H1 (cell line): ENCODE data around the gene OR2T12. TPM values are rescaled to one million over a fixed set of nuclear protein-coding genes. Genes with fewer than 3 reads are reported as not detected.

Experiments
- CTCF ChIA-PET: fragments of 300-600 bp; sonication (Branson Sonifier 250); formaldehyde crosslinking; loops from one replicate; lab custom pipeline; 2021; ENCODE audit not compliant: partially characterized antibody; lab: Charles Lee
- POLR2A ChIA-PET: fragments of 300-600 bp; sonication (Branson Sonifier 250); formaldehyde crosslinking; loops from one replicate; lab custom pipeline; 2021; ENCODE audit warnings: inconsistent platforms; ENCODE audit not compliant: partially characterized antibody; lab: Charles Lee
- DNase-seq, 2 experiments: peaks; one replicate each; pipeline versions ENCODE4 v3.0.0 to v3.0.0-alpha.2; 2010 to 2022; ENCODE audit warnings: low spot score in 2 of 2, low read depth in 1 of 2, mixed read lengths in 1 of 2
- FAIRE-seq: peaks from 2 replicates; lab custom pipeline; 2011; peaks lifted over from hg19 to GRCh38; lab: Jason Lieb, UNC
- H2AFZ ChIP-seq: 2 replicates; pipeline ENCODE4 v1.8.1; 2012; ENCODE audit warnings: low read length, inconsistent platforms
- H2AK5ac ChIP-seq: 2 replicates; pipeline ENCODE4 v1.6.1; 2013; ENCODE audit warnings: low read depth, low read length
- H2BK120ac ChIP-seq: replicated peaks from 2 replicates; pipeline ENCODE3; 2013; ENCODE audit warnings: low read depth, low read length, inconsistent platforms
- H2BK12ac ChIP-seq: 2 replicates; pipeline ENCODE4 v1.6.1; 2013; ENCODE audit warnings: low read depth, low read length
- H2BK15ac ChIP-seq: 2 replicates; pipeline ENCODE4 v1.6.1; 2013; ENCODE audit warnings: low read length
- H2BK20ac ChIP-seq: 2 replicates; pipeline ENCODE4 v1.6.1; 2013; ENCODE audit warnings: low read length
- H2BK5ac ChIP-seq: 2 replicates; pipeline ENCODE4 v1.6.1; 2013; ENCODE audit warnings: low read depth, low read length
- H3K14ac ChIP-seq: 2 replicates; pipeline ENCODE4 v1.6.1; 2013; ENCODE audit warnings: inconsistent platforms; ENCODE audit not compliant: insufficient read length
- H3K18ac ChIP-seq: 2 replicates; pipeline ENCODE4 v1.6.1; 2013; ENCODE audit warnings: low read length; ENCODE audit errors: extremely low read depth
- H3K23ac ChIP-seq: 2 replicates; pipeline ENCODE4 v1.6.1; 2013; ENCODE audit warnings: inconsistent platforms; ENCODE audit not compliant: insufficient read length
- H3K23me2 ChIP-seq: 2 replicates; pipeline ENCODE4 v1.6.1; 2013; ENCODE audit warnings: low read depth, low read length
- H3K27ac ChIP-seq: 2 replicates; pipeline ENCODE4 v1.6.1; 2011; ENCODE audit warnings: low read depth, low read length, inconsistent platforms
- H3K27me3 ChIP-seq, 4 experiments: replicated peaks in 1 of 4; 1 replicate in 1 of 4; 2 replicates in 3 of 4; pipeline versions ENCODE4 v1.6.1 to v1.8.1; 2011 to 2013; ENCODE audit warnings: low read length in 3 of 4, mild to moderate bottlenecking in 3 of 4, inconsistent platforms in 2 of 4, mixed read lengths in 2 of 4, moderate library complexity in 1 of 4; ENCODE audit not compliant: control insufficient read depth in 3 of 4, insufficient read depth in 3 of 4; ENCODE audit errors: extremely low read depth in 1 of 4
- H3K36me3 ChIP-seq, 4 experiments: 2 replicates each; pipeline versions ENCODE4 v1.6.1 to v1.8.1; 2011 to 2013; ENCODE audit warnings: mild to moderate bottlenecking in 4 of 4, low read length in 3 of 4, moderate library complexity in 2 of 4, control low read depth in 1 of 4, inconsistent platforms in 1 of 4; ENCODE audit not compliant: insufficient read depth in 4 of 4, control insufficient read depth in 2 of 4
- H3K4ac ChIP-seq: replicated peaks from 2 replicates; pipeline ENCODE3; 2013; ENCODE audit warnings: low read length, low read depth, mixed read lengths, inconsistent platforms; ENCODE audit not compliant: insufficient read length
- H3K4me1 ChIP-seq, 4 experiments: replicated peaks in 1 of 4; 1 replicate in 1 of 4; 2 replicates in 3 of 4; pipeline versions ENCODE4 v1.6.1 to v1.8.1; 2011 to 2013; ENCODE audit warnings: low read length in 3 of 4, inconsistent platforms in 2 of 4, mixed read lengths in 1 of 4; ENCODE audit not compliant: insufficient read depth in 4 of 4, control insufficient read depth in 3 of 4
- H3K4me2 ChIP-seq, 2 experiments: 2 replicates each; pipeline versions ENCODE4 v1.6.1 to v1.8.1; 2011 to 2013; ENCODE audit warnings: low read depth in 2 of 2, low read length in 2 of 2, control low read depth in 1 of 2, inconsistent platforms in 1 of 2, mild to moderate bottlenecking in 1 of 2; ENCODE audit not compliant: insufficient read depth in 1 of 2
- H3K4me3 ChIP-seq, 4 experiments: fragments of 200-600, 300-600 bp in 1 of 4; sonication (generic), shearing (Covaris generic), sonication (Bioruptor Twin) in 1 of 4; 2 replicates each; pipeline versions ENCODE4 v1.5.1 to v1.8.1; 2011 to 2016; ENCODE audit warnings: low read length in 4 of 4, low read depth in 3 of 4, control low read depth in 2 of 4, inconsistent platforms in 2 of 4, mild to moderate bottlenecking in 2 of 4, mixed read lengths in 1 of 4, moderate library complexity in 1 of 4; ENCODE audit not compliant: insufficient read depth in 2 of 4; ENCODE audit errors: extremely low read depth in 1 of 4
- H3K56ac ChIP-seq: replicated peaks from 2 replicates; pipeline ENCODE3; 2013; ENCODE audit warnings: low read depth, mild to moderate bottlenecking, mixed read lengths, low read length, inconsistent platforms; ENCODE audit not compliant: insufficient read length
- H3K79me1 ChIP-seq: 2 replicates; pipeline ENCODE4 v1.6.1; 2013; ENCODE audit warnings: low read depth, low read length, control low read depth
- H3K79me2 ChIP-seq, 2 experiments: 2 replicates each; pipeline versions ENCODE4 v1.6.1 to v1.8.1; 2012 to 2013; ENCODE audit warnings: low read length in 2 of 2, mild to moderate bottlenecking in 2 of 2, inconsistent platforms in 1 of 2; ENCODE audit not compliant: insufficient read depth in 2 of 2, control insufficient read depth in 1 of 2
- H3K9ac ChIP-seq, 4 experiments: replicated peaks in 1 of 4; 1 replicate in 1 of 4; 2 replicates in 3 of 4; pipeline versions ENCODE4 v1.6.1 to v1.8.1; 2011 to 2013; ENCODE audit warnings: low read depth in 3 of 4, low read length in 3 of 4, control low read depth in 2 of 4, mild to moderate bottlenecking in 2 of 4, moderate library complexity in 2 of 4, inconsistent platforms in 1 of 4; ENCODE audit errors: extremely low read depth in 1 of 4
- H3K9me3 ChIP-seq, 2 experiments: 2 replicates each; pipeline versions ENCODE4 v1.6.1 to v1.8.1; 2012 to 2013; ENCODE audit warnings: mild to moderate bottlenecking in 2 of 2, moderate library complexity in 2 of 2, control low read depth in 1 of 2, inconsistent platforms in 1 of 2, low read depth in 1 of 2, low read length in 1 of 2, mixed read lengths in 1 of 2; ENCODE audit not compliant: insufficient read depth in 2 of 2
- H4K20me1 ChIP-seq, 2 experiments: replicated peaks in 1 of 2; 2 replicates each; pipeline versions ENCODE3 to v1.8.1; 2011 to 2013; ENCODE audit warnings: inconsistent platforms in 2 of 2, low read length in 2 of 2, mild to moderate bottlenecking in 1 of 2; ENCODE audit not compliant: insufficient read depth in 2 of 2, control insufficient read depth in 1 of 2
- H4K5ac ChIP-seq: 2 replicates; pipeline ENCODE4 v1.6.1; 2013; ENCODE audit warnings: low read length, low read depth, mixed read lengths, inconsistent platforms; ENCODE audit not compliant: insufficient read length
- H4K8ac ChIP-seq: 2 replicates; pipeline ENCODE4 v1.8.0; 2013; ENCODE audit warnings: mild to moderate bottlenecking, moderate library complexity, low read length, inconsistent platforms; ENCODE audit not compliant: insufficient read depth; ENCODE audit errors: extremely low read depth
- H4K91ac ChIP-seq: replicated peaks from 2 replicates; pipeline ENCODE3; 2013; ENCODE audit warnings: low read length, mixed read lengths, inconsistent platforms; ENCODE audit not compliant: insufficient read length
- CHD2 ChIP-seq: IDR thresholded peaks from 2 replicates; pipeline ENCODE4 v1.6.1; 2012; ENCODE audit warnings: low read length, improper control_type of control experiment
- GABPA ChIP-seq: IDR thresholded peaks from 2 replicates; pipeline ENCODE4 v1.6.1; 2011; ENCODE audit warnings: mild to moderate bottlenecking, low read length, moderate library complexity, borderline replicate concordance; ENCODE audit not compliant: insufficient read depth
- JUND ChIP-seq: IDR thresholded peaks from 2 replicates; pipeline ENCODE4 v1.6.1; 2011; ENCODE audit warnings: mild to moderate bottlenecking, improper control_type of control experiment, low read length
- KDM4A ChIP-seq: IDR thresholded peaks from one replicate; pipeline ENCODE4 v1.7.1; 2012; ENCODE audit warnings: low read depth, mild to moderate bottlenecking, moderate library complexity, low read length, inconsistent platforms; ENCODE audit not compliant: severe bottlenecking
- NANOG ChIP-seq: IDR thresholded peaks from 2 replicates; pipeline ENCODE4 v1.6.1; 2011; ENCODE audit warnings: low read length, low read depth, mild to moderate bottlenecking, inconsistent platforms; ENCODE audit not compliant: insufficient read depth, poor library complexity, severe bottlenecking
- PHF8 ChIP-seq: fragments of 200-600 bp; sonication (generic); conservative IDR thresholded peaks from 2 replicates; pipeline ENCODE4 v1.7.1; 2012; ENCODE audit warnings: low read depth, mild to moderate bottlenecking, inconsistent platforms, low read length, moderate library complexity
- POLR2A ChIP-seq, 2 experiments: IDR thresholded peaks; 1 replicate in 1 of 2; 2 replicates in 1 of 2; pipeline ENCODE4 v1.6.1; 2011; ENCODE audit warnings: low read depth in 2 of 2, low read length in 2 of 2, mild to moderate bottlenecking in 2 of 2; ENCODE audit errors: control extremely low read depth in 1 of 2
- SIRT6 ChIP-seq: IDR thresholded peaks from one replicate; pipeline ENCODE4 v1.7.1; 2012; ENCODE audit warnings: low read length, inconsistent platforms
- SUZ12 ChIP-seq: fragments of 200-600 bp; sonication (generic); IDR thresholded peaks from 2 replicates; pipeline ENCODE4 v1.6.1; 2012; ENCODE audit warnings: mild to moderate bottlenecking, inconsistent platforms, low read length, moderate library complexity, mixed read lengths
- TAF7 ChIP-seq: optimal IDR thresholded peaks from 2 replicates; pipeline ENCODE3; 2011; ENCODE audit warnings: low read depth, mild to moderate bottlenecking, inconsistent platforms, low read length, moderate library complexity, borderline replicate concordance
- USF2 ChIP-seq: IDR thresholded peaks from 2 replicates; pipeline ENCODE4 v1.6.1; 2011; ENCODE audit warnings: low read length, improper control_type of control experiment
- WGBS, 2 experiments: shearing (Covaris generic) in 1 of 2; methylation state at CpG; one replicate each; pipeline versions ENCODE4 v1.1.6 to v1.1.7; 2013 to 2015; ENCODE audit warnings: low lambda C conversion rate in 2 of 2, mixed read lengths in 2 of 2, inconsistent platforms in 1 of 2, low coverage in 1 of 2, missing lambda C conversion rate in 1 of 2; ENCODE audit not compliant: insufficient replicate concordance in 2 of 2, insufficient coverage in 1 of 2, insufficient read length in 1 of 2; ENCODE audit errors: extremely low coverage in 1 of 2, missing lambda C conversion rate in 1 of 2; 5-methylcytosine and 5-hydroxymethylcytosine counted together
- long read RNA-seq, 2 experiments: library from RNA in 1 of 2; library from capped mRNA in 1 of 2; stranded (forward); transcript quantifications; one replicate each; pipeline ENCODE4 v2.0.0, GENCODE V29; 2021; ENCODE audit warnings: inconsistent platforms in 1 of 2
- polyA minus RNA-seq, 3 experiments: library from RNA; depleted of rRNA, polyadenylated mRNA; stranded (reverse); fragments of >200 nt; gene quantifications; 1 replicate in 2 of 3; 2 replicates in 1 of 3; pipeline ENCODE4 v1.2.3, GENCODE V29; 2011
- polyA plus RNA-seq, 7 experiments: library from polyadenylated mRNA; depleted of rRNA in 3 of 7; stranded (reverse) in 5 of 7; unstranded in 2 of 7; fragments of >200 nt in 5 of 7; fragments of 200-250 nt in 2 of 7; gene quantifications; 1 replicate in 5 of 7; 2 replicates in 1 of 7; 4 replicates in 1 of 7; pipeline versions ENCODE4 v1.2.1 to v1.2.3, GENCODE V29; 2011 to 2013; ENCODE audit warnings: missing spikeins in 2 of 7, mixed read lengths in 2 of 7
- total RNA-seq: library from RNA; stranded (reverse); fragmentation: NEBNext Ultra II Directional; extraction: Animal tissue kit (Norgen Biotek cat#: 25700); gene quantifications from 2 replicates; pipeline ENCODE4 v1.2.1, GENCODE V29; 2021

The OR2T12 gene
- not detected in 2 replicates for total RNA-seq
- not detected in 2 replicates for polyA plus RNA-seq (2011; rRNA removed)
- not detected for polyA plus RNA-seq (2011; cell fraction: cytosol; rRNA removed)
- polyA plus RNA-seq (2011; cell fraction: nucleus; rRNA removed) = not detected
- polyA plus RNA-seq (2012, experiment 1 of 2) = not detected in 4 replicates
- polyA plus RNA-seq (2012, experiment 2 of 2) = not detected
- not detected for polyA plus RNA-seq (2013, experiment 1 of 2)
- not detected for polyA plus RNA-seq (2013, experiment 2 of 2)
- polyA minus RNA-seq (2011; rRNA and poly(A)+ RNA removed) = not detected in 2 replicates
- polyA minus RNA-seq (2011; cell fraction: cytosol; rRNA and poly(A)+ RNA removed) = not detected
- not detected for polyA minus RNA-seq (2011; cell fraction: nucleus; rRNA and poly(A)+ RNA removed)
- long read RNA-seq, experiment 1 = 0 reads
- long read RNA-seq, experiment 2 = 0 reads

GRCh38 chr1:248303324-248303723, at the start of gene OR2T12:
Gene OR2T12 (minus strand): TSS chr1:248303424. CDS start chr1:248295578, 7,846 bp downstream.
- no peak within 1 kb of the TSS for H2BK5ac ChIP-seq
- no peak for FAIRE-seq
- TF ChIP-seq SUZ12 (no peak), PHF8 (no peak), CHD2 (no peak), JUND (no peak), POLR2A (IDR thresholded peaks at IDR 0.05; ENCODE audit: control extremely low read depth in 1 of 2, low read depth in 2 of 2, low read length in 2 of 2) (no peak), SIRT6 (no peak), USF2 (no peak), TAF7 (no peak), NANOG (no peak), KDM4A (no peak), GABPA (no peak)

More at GRCh38 chr1:248303324-248303723, at the start of gene OR2T12:
- H4K5ac ChIP-seq = no peak within 1 kb of the TSS
- H4K8ac ChIP-seq = no peak within 1 kb of the TSS
- H2AFZ ChIP-seq = no peak within 1 kb of the TSS
- ChIA-PET CTCF (no interaction called here), POLR2A (no interaction called here)
- no peak for DNase-seq
- no peak within 1 kb of the TSS for H3K27ac ChIP-seq
- no peak within 1 kb of the TSS for H2BK120ac ChIP-seq
- no peaks in the 10 kb centered on the region for H3K79me1 ChIP-seq
- H3K4me1 ChIP-seq = no peaks in the 10 kb centered on the region
- no peak within 1 kb of the TSS for H3K18ac ChIP-seq
- H3K23me2 ChIP-seq = no peaks in the 10 kb centered on the region
- no peak within 1 kb of the TSS for H3K23ac ChIP-seq
- 73% methylated on average over 1 of the region's 1 CpG; no CpG with 5 or more reads in 1 of the 2 experiments for WGBS, 2 experiments
- no peak within 1 kb of the TSS for H4K91ac ChIP-seq
- no peaks in the 10 kb centered on the region for H4K20me1 ChIP-seq
- no peak within 1 kb of the TSS for H3K4me2 ChIP-seq
- no peak within 1 kb of the TSS for H2BK15ac ChIP-seq
- H2BK20ac ChIP-seq = no peak within 1 kb of the TSS
- no peaks in the 10 kb centered on the region for H3K79me2 ChIP-seq
- no peak within 1 kb of the TSS for H3K56ac ChIP-seq
- H3K27me3 ChIP-seq = no peaks in the 10 kb centered on the region
- H3K9ac ChIP-seq = no peak within 1 kb of the TSS
- no peak within 1 kb of the TSS for H3K14ac ChIP-seq
- H2BK12ac ChIP-seq = no peak within 1 kb of the TSS
- H2AK5ac ChIP-seq = no peak within 1 kb of the TSS
- peaks cover 29 to 37% of the 10 kb centered on the region in 2 experiments for H3K9me3 ChIP-seq
- H3K4ac ChIP-seq = no peak within 1 kb of the TSS
- H3K36me3 ChIP-seq = no peaks in the 10 kb centered on the region
- H3K4me3 ChIP-seq = no peak within 1 kb of the TSS
